Measurements from ENCODE around the gene CDK14.

The CDK14 gene

GRCh38 chr7:90933984-90934383, 337.9 kb downstream of the CDK14 start:
- no peaks in the 10 kb centered on the region for H3K27me3 ChIP-seq (ENCODE audit: insufficient read depth, low read depth, severe bottlenecking)
- no peaks in the 10 kb centered on the region for H3K9me3 ChIP-seq (ENCODE audit: severe bottlenecking)
- H3K4me3 ChIP-seq (ENCODE audit: low read depth, low read length): no peak overlapping the region
- H3K27ac ChIP-seq: no peak overlapping the region
- DNase-seq: no peak
- no peak for TF ChIP-seq CTCF (IDR thresholded peaks at IDR 0.05; ENCODE audit: low read depth, low read length)
- no peaks in the 10 kb centered on the region for H3K36me3 ChIP-seq

- no peak for DNase-seq
- H3K27ac ChIP-seq: no peak overlapping the region
- H3K36me3 ChIP-seq: no peaks in the 10 kb centered on the region
- H3K27me3 ChIP-seq (ENCODE audit: insufficient read depth, low read depth, severe bottlenecking): no peaks in the 10 kb centered on the region
- TF ChIP-seq CTCF (IDR thresholded peaks at IDR 0.05; ENCODE audit: low read depth, low read length): no peak
- H3K9me3 ChIP-seq (ENCODE audit: severe bottlenecking): no peaks in the 10 kb centered on the region
- no peak overlapping the region for H3K4me3 ChIP-seq (ENCODE audit: low read depth, low read length)
Measured at GRCh38 chr7:90938371-90938770, 342.2 kb downstream of the CDK14 start.

- no peak for DNase-seq
- no peaks in the 10 kb centered on the region for H3K27me3 ChIP-seq (ENCODE audit: insufficient read depth, low read depth, severe bottlenecking)
- H3K9me3 ChIP-seq (ENCODE audit: severe bottlenecking): no peaks in the 10 kb centered on the region
- H3K36me3 ChIP-seq: no peaks in the 10 kb centered on the region
- H3K27ac ChIP-seq: no peak overlapping the region
- TF ChIP-seq CTCF (IDR thresholded peaks at IDR 0.05; ENCODE audit: low read depth, low read length): no peak
- H3K4me3 ChIP-seq (ENCODE audit: low read depth, low read length): no peak overlapping the region
Measured at GRCh38 chr7:90939666-90940065, 343.5 kb downstream of the CDK14 start.

- no peak overlapping the region for H3K27ac ChIP-seq
- DNase-seq: no peak
- H3K9me3 ChIP-seq (ENCODE audit: severe bottlenecking): no peaks in the 10 kb centered on the region
- H3K36me3 ChIP-seq: no peaks in the 10 kb centered on the region
- TF ChIP-seq CTCF (IDR thresholded peaks at IDR 0.05; ENCODE audit: low read depth, low read length): no peak
- H3K4me3 ChIP-seq (ENCODE audit: low read depth, low read length): no peak overlapping the region
- H3K27me3 ChIP-seq (ENCODE audit: insufficient read depth, low read depth, severe bottlenecking): no peaks in the 10 kb centered on the region
Measured at GRCh38 chr7:90944021-90944420, 347.9 kb downstream of the CDK14 start.

- no peaks in the 10 kb centered on the region for H3K9me3 ChIP-seq (ENCODE audit: severe bottlenecking)
- no peak overlapping the region for H3K27ac ChIP-seq
- no peak overlapping the region for H3K4me3 ChIP-seq (ENCODE audit: low read depth, low read length)
- no peaks in the 10 kb centered on the region for H3K36me3 ChIP-seq
- H3K27me3 ChIP-seq (ENCODE audit: insufficient read depth, low read depth, severe bottlenecking): no peaks in the 10 kb centered on the region
- DNase-seq: no peak
- TF ChIP-seq CTCF (IDR thresholded peaks at IDR 0.05; ENCODE audit: low read depth, low read length): no peak
Measured at GRCh38 chr7:90945104-90945787, 349.1 kb downstream of the CDK14 start.
